Measurements from ENCODE around the gene LRP8. TPM values are rescaled to one million over a fixed set of nuclear protein-coding genes. Genes with fewer than 3 reads are reported as not detected.

LRP8 gene
- total RNA-seq, 1 donor from 2014 or later = 21.8 TPM

GRCh38 chr1:53306168-53306567, 21.7 kb downstream of the LRP8 start:
- no peak for DNase-seq (ENCODE audit: low read depth in 2 of 2)

- no peak for DNase-seq (ENCODE audit: low read depth in 2 of 2)
Measured at GRCh38 chr1:53305650-53306049, 22.2 kb downstream of the LRP8 start.

- no peak for DNase-seq (ENCODE audit: low read depth in 2 of 2)
Measured at GRCh38 chr1:53304527-53304926, 23.3 kb downstream of the LRP8 start.

- DNase-seq (ENCODE audit: low read depth in 2 of 2) = no peak
Measured at GRCh38 chr1:53303726-53304515, 23.9 kb downstream of the LRP8 start.

GRCh38 chr1:53303243-53303642, 24.6 kb downstream of the LRP8 start:
- DNase-seq (ENCODE audit: low read depth in 2 of 2) = no peak

- no peak for DNase-seq (ENCODE audit: low read depth in 2 of 2)
Measured at GRCh38 chr1:53299233-53299632, 28.6 kb downstream of the LRP8 start.

GRCh38 chr1:53298045-53298637, 29.7 kb downstream of the LRP8 start:
- DNase-seq (ENCODE audit: low read depth in 2 of 2) = no peak

GRCh38 chr1:53297195-53297594, 30.7 kb downstream of the LRP8 start:
- no peak for DNase-seq (ENCODE audit: low read depth in 2 of 2)

- no peak for DNase-seq (ENCODE audit: low read depth in 2 of 2)
Measured at GRCh38 chr1:53296117-53296749, 31.6 kb downstream of the LRP8 start.

GRCh38 chr1:53295726-53296116, 32.1 kb downstream of the LRP8 start:
- DNase-seq (ENCODE audit: low read depth in 2 of 2) = no peak

- no peak for DNase-seq (ENCODE audit: low read depth in 2 of 2)
Measured at GRCh38 chr1:53295295-53295694, 32.6 kb downstream of the LRP8 start.

GRCh38 chr1:53294567-53294966, 33.3 kb downstream of the LRP8 start:
- DNase-seq (ENCODE audit: low read depth in 2 of 2) = peak in 1 of 2 donors; percentile 36

GRCh38 chr1:53294061-53294460, 33.8 kb downstream of the LRP8 start:
- no peak for DNase-seq (ENCODE audit: low read depth in 2 of 2)

GRCh38 chr1:53293123-53293522, 34.7 kb downstream of the LRP8 start:
- DNase-seq (ENCODE audit: low read depth in 2 of 2) = peak; percentile 59 to 65

- DNase-seq (ENCODE audit: low read depth in 2 of 2) = no peak
Measured at GRCh38 chr1:53292690-53293089, 35.2 kb downstream of the LRP8 start.

- no peak for DNase-seq (ENCODE audit: low read depth in 2 of 2)
Measured at GRCh38 chr1:53291574-53291973, 36.3 kb downstream of the LRP8 start.

GRCh38 chr1:53288790-53289429, 39.0 kb downstream of the LRP8 start:
- no peak for DNase-seq (ENCODE audit: low read depth in 2 of 2)

GRCh38 chr1:53288002-53288789, 39.7 kb downstream of the LRP8 start:
- no peak for DNase-seq (ENCODE audit: low read depth in 2 of 2)

GRCh38 chr1:53286955-53287354, 40.9 kb downstream of the LRP8 start:
- no peak for DNase-seq (ENCODE audit: low read depth in 2 of 2)

GRCh38 chr1:53285969-53286760, 41.7 kb downstream of the LRP8 start:
- no peak for DNase-seq (ENCODE audit: low read depth in 2 of 2)

- DNase-seq (ENCODE audit: low read depth in 2 of 2) = no peak
Measured at GRCh38 chr1:53285546-53285945, 42.3 kb downstream of the LRP8 start.
